C4-2B (cell line): ENCODE results near the gene EXOC3L1.

Source experiments
- H3K27ac ChIP-seq: fragments of 450-650 bp; 2 replicates; pipeline ENCODE4 v1.5.1; 2017
- CTCF ChIP-seq: fragments of 450-650 bp; conservative IDR thresholded peaks from 2 replicates; pipeline ENCODE4 v1.5.1; 2017; ENCODE audit warnings: mild to moderate bottlenecking
- ZFX ChIP-seq: fragments of 450-650 bp; IDR thresholded peaks from 2 replicates; pipeline ENCODE4 v1.6.1; 2017

Gene EXOC3L1, protein sequence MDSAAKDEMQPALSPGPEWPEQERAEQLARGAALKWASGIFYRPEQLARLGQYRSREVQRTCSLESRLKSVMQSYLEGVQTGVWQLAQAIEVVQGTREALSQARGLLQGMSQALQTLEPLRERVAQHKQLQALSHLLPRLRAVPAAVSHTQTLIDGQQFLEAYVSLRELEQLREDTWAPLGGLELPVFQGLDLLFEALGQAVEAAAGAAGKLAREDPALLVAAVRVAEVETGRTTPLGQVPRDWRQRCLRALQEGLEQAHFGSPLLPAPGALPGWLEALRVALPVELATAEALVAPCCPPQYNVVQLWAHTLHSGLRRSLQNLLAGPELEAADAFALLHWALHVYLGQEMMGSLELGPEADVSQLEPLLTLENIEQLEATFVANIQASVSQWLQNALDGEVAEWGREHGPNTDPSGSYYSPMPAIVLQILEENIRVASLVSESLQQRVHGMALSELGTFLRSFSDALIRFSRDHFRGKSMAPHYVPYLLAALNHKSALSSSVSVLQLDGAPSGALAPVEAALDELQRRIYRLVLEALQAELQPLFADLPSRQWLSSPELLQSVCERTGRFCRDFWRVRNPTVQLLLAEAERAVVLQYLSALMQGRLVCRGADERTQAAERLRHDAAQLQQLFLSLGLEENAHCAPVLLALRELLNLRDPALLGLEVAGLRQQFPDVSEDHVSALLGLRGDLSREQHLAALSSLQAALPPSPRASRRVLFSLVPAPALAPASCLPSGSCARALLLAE

GRCh38 chr16:67190041-67190440, at the start of gene EXOC3L1:
EXOC3L1 (minus strand) TSS chr16:67190136; CDS start chr16:67189676, 460 bp downstream.
- TF ChIP-seq ZFX (no peak), CTCF (no peak)
- H3K27ac ChIP-seq, result no peak within 1 kb of the TSS

GRCh38 chr16:67238806-67239470, 49.0 kb upstream of the EXOC3L1 start:
- no peak for TF ChIP-seq CTCF
- TF ChIP-seq ZFX, result no peak
- H3K27ac ChIP-seq, result no peak overlapping the region

DNA sequence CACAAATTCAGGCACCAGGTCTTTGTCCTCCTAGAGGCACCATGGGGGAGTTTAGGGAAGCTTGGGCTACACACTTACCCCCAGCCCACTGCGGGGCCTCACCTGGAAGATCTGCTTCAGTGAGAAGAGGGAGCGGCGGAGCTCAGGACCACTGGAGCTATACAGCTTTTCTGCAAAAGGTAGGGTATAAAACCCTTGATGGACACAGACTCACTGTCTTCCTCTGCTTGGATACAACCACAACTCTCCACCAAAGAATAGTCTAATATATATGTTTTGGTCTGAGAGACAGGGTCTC, 48.3 kb upstream of the EXOC3L1 start:
- TF ChIP-seq CTCF (no peak), ZFX (no peak)
- no peak overlapping the region for H3K27ac ChIP-seq

DNA sequence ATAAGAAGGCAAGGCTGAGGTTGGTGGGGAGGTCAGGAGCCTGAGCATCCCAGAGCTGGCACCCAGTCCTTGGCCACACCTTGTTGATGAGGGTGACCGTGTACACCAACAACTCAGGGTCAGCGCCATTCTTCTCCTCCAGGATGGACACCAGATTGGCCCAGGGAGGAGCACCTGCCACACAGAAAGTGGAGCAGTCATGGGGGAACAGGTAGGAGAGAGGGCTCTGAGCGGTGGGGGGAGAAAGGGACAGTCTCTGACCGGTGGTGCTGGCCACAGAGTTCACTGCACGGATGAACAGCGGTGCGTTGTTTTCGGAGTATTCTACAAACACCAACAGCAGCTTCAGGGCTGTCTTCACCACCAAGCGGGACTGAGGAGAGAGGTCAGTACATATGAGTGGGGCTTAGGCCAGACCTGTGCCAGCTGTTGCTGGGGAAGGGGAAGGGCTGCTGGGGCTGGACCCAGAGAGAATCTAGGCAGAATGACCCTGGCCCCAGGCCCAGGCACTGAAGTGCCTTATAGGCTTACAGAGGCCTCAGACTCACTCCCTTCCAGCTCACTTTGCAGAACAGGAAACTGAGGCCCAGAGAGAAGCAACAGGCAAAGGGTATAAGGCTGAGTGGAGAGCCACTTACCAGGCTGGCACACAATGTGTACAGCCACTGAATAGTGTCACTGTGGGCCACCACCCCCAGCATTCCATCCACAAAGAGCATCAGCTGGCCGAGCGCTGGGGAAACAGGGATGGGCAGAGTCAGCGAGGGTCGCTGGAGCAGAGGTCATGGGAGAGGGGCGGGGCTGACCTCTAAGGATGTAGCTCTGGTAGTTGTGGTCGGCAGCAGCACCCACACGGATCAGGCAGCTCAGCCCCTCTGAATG, 47.7 kb upstream of the EXOC3L1 start:
- no peak overlapping the region for H3K27ac ChIP-seq
- no peak for TF ChIP-seq ZFX
- TF ChIP-seq CTCF, result no peak

DNA sequence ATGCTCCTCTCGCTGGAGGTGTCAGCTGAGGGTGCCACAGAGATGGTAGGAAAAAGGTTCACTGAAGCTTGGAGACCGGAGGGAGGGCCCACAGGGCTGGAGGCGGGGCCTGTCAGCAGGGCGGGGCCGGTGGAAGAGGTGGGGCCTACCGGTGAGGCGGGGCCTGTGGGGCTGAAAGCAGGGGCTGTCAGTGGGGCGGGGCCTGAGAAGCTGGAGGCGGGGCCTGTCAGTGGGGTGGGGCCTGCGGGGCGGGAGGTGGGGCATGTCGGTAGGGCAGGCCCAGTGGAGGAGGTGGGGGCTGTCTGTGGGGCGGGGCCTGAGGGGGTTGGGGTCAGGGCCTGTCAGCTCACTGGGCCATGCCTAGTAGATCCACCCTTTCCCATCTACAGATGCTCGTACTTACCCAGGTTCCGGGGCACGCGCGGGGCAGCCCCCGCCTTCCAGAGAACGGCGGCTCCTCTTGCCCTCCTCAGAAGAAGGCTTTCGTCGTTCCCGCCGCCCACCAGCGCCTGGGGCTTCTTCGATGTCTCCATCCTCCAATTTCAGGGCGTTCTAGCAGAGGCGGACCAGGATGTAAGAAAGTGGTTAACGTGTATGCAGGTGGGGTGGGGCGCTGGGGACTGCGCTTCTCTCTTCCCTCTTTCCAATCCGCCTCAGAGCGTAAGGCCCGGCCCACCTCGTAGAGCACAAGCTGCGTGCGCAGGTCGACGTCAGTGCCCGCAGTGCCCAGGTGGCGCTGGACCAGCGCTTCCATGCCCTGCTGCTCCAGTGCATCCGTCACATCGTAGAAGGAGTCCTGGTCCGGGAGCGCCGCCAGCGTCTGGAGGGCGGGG, 46.8 kb upstream of the EXOC3L1 start:
- H3K27ac ChIP-seq, result no peak overlapping the region
- TF ChIP-seq CTCF, result no peak
- TF ChIP-seq ZFX, result no peak

DNA sequence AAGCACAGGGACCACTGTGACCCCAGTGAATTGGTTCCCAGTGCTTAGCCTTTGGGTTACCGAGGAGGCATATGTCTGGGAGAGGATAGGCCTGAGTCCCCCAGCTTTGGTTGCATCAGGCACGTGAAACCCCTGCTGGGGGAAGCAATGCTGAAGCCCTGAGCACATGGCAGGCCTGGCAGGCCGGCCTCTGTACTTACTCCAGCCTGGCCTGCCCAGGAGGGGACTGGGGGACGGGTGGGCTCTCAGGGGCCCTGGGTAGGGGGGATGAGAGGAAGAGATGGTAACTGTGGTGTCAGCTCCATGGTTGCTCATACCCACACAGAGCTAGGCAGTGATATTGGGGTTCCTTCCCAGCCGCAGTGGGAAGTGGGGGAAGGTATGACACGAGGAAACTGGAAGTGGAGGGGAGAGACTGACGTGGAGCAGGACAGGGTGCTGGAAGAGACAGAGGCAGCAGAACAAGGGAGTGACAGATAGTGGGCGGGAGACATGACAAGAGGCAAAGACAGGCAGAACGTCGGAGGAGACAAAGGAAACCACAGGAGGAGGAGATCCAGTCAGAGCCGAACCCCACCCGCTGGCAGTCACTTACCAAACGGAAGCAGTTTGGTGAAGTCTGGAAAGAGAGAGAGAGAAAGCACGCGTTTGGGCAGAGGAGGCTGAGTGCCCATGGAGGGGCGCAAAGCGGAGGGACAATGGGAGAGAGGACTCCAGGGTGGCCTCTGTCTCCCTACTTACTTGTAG, 46.1 kb upstream of the EXOC3L1 start:
- TF ChIP-seq ZFX, result no peak
- no peak for TF ChIP-seq CTCF
- H3K27ac ChIP-seq, result no peak overlapping the region
